HL-60 (cell line): ENCODE data around the gene INAVA.
"Not testable (repeated sequence)": the region's sequence is repeated elsewhere in the genome, so short reads cannot be mapped to it uniquely, and the experiment has no call there.

Source experiments
- DNase-seq, 2 experiments: peaks; one replicate each; pipeline ENCODE4 v3.0.0-alpha.2; 2010 to 2020; ENCODE audit warnings: low read depth in 1 of 2, low spot score in 1 of 2
- H3K27ac ChIP-seq: fragments of 250-450 bp; sonication (Bioruptor Pico); replicated peaks from 2 replicates; pipeline ENCODE4 v1.5.1; 2020; ENCODE audit warnings: mild to moderate bottlenecking, moderate library complexity
- H3K27me3 ChIP-seq: fragments of 250-450 bp; sonication (Bioruptor Pico); 2 replicates; pipeline ENCODE4 v1.5.1; 2021; ENCODE audit warnings: mild to moderate bottlenecking, moderate library complexity; ENCODE audit not compliant: insufficient read depth, poor library complexity, severe bottlenecking
- H3K4me3 ChIP-seq: replicated peaks from 2 replicates; pipeline ENCODE4 v1.5.1; 2011; ENCODE audit warnings: mild to moderate bottlenecking, control low read depth, low read length; ENCODE audit not compliant: insufficient read depth
- GABPA ChIP-seq: IDR thresholded peaks from 2 replicates; pipeline ENCODE4 v1.6.1; 2012; ENCODE audit warnings: low read depth
- POLR2AphosphoS5 ChIP-seq: IDR thresholded peaks from 2 replicates; pipeline ENCODE4 v1.6.1; 2012; ENCODE audit warnings: low read depth
- REST ChIP-seq: IDR thresholded peaks from 2 replicates; pipeline ENCODE4 v1.6.1; 2012; ENCODE audit warnings: low read depth; ENCODE audit not compliant: insufficient replicate concordance
- SPI1 ChIP-seq: IDR thresholded peaks from 2 replicates; pipeline ENCODE4 v1.6.1; 2012; ENCODE audit warnings: low read depth, mild to moderate bottlenecking, borderline replicate concordance
- TF ChIP-seq, protein P1 (sequence below): IDR thresholded peaks from one replicate; pipeline ENCODE4 v1.5.1; 2011; ENCODE audit warnings: low read length, control low read depth, inconsistent platforms; ENCODE audit not compliant: insufficient read depth

The INAVA gene

GRCh38 chr1:200959411-200959921 is 64.8 kb downstream of the INAVA start:
- Histone ChIP-seq H3K4me3 (no peak overlapping the region), H3K27me3 (no peaks in the 10 kb centered on the region), H3K27ac (no peak overlapping the region)
- TF ChIP-seq GABPA (no peak), REST (no peak), SPI1 (no peak), POLR2AphosphoS5 (no peak)
- TF ChIP-seq, protein P1, sequence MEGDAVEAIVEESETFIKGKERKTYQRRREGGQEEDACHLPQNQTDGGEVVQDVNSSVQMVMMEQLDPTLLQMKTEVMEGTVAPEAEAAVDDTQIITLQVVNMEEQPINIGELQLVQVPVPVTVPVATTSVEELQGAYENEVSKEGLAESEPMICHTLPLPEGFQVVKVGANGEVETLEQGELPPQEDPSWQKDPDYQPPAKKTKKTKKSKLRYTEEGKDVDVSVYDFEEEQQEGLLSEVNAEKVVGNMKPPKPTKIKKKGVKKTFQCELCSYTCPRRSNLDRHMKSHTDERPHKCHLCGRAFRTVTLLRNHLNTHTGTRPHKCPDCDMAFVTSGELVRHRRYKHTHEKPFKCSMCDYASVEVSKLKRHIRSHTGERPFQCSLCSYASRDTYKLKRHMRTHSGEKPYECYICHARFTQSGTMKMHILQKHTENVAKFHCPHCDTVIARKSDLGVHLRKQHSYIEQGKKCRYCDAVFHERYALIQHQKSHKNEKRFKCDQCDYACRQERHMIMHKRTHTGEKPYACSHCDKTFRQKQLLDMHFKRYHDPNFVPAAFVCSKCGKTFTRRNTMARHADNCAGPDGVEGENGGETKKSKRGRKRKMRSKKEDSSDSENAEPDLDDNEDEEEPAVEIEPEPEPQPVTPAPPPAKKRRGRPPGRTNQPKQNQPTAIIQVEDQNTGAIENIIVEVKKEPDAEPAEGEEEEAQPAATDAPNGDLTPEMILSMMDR, result no peak
- no peak for DNase-seq

DNA sequence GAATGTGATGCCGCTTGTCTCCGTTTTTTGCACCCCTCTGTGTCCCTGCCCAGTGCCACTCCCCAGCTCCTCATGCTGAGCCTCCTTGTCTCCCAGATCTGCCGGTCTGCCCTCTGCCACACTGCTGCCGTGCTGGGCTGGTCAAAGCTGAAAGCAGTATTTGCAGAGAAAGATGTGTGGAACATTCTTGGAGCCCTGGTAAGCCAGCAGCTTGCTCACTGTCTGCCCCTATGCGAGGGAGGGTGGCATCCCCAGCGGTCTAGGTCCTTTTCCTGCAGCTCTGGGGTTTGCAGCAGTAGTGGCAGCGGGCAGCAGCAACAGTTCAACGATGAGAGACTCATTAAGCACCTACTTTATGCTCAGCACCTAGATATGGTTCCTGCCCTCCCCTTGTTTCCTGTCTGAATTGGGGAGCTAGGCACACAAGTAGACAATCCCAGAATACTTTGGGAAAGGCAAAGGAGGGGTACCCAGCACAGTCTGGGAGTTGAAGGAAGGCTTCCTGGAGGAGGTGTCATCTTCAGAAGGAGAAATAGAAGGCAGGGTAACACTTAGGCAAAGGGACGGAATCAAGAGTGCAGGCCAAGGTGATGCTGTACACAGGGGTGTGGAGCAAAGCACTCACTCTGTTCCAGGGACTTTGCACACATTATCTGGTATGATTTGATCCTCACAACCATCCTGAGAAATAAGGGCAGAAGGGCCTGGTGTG is 65.7 kb downstream of the INAVA start:
- Histone ChIP-seq H3K27me3 (no peaks in the 10 kb centered on the region), H3K27ac (no peak overlapping the region), H3K4me3 (no peak overlapping the region)
- TF ChIP-seq POLR2AphosphoS5 (no peak), REST (no peak), SPI1 (no peak), GABPA (no peak)
- TF ChIP-seq, protein P1, result no peak
- no peak for DNase-seq

DNA sequence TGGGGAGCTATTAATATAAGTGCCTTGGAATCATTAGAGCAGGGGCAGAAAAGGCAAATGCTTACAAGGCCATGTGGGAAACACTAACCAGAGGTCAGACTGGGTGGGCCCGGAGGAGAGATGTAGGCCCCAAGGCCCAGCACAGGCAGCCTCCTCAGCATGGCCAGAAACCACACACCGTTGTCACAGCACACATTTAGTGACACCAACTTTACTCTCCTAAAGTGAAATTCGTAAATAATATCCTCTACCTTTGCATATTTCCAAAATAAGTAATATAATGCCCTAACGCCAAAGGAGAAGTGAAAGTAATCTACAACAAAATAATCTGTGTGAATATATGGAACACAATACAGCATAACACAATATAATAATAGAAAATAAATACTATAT is 66.2 kb downstream of the INAVA start:
- DNase-seq, result no peak
- TF ChIP-seq GABPA (no peak), SPI1 (no peak), POLR2AphosphoS5 (no peak), REST (no peak)
- TF ChIP-seq, protein P1, result no peak
- Histone ChIP-seq H3K27me3 (no peaks in the 10 kb centered on the region), H3K4me3 (no peak overlapping the region), H3K27ac (no peak overlapping the region)

DNA sequence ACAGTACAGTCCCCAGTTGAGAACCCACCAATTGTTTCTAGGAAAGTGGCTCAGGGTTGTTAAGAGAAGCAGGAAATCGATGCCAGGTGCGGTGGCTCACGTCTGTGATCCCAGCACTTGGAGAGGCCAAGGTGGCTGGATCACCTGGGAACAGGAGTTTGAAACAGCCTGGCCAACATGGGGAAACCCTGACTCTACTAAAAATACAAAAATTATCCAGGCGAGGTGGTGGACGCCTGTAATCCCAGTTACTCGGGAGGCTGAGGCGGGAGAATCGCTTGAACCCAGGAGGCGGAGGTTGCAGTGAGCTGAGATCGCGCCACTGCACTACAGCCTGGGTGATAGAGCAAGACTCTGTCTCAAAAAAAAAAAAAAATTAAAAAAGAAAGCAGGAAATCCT is 67.5 kb downstream of the INAVA start:
- H3K27ac ChIP-seq, H3K27me3 ChIP-seq, DNase-seq, H3K4me3 ChIP-seq: not testable (repeated sequence)
